Hippocampal formation (tissue), 2 donors: ENCODE data around the gene ISG20L2.
A peak's percentile ranks its signal among the peaks of the same experiment; 100 is the strongest.

Experiments used
- DNase-seq, 2 donors: peaks; one replicate each; lab custom pipeline; 2025; lab: John Stamatoyannopoulos, UW

Gene ISG20L2

DNA sequence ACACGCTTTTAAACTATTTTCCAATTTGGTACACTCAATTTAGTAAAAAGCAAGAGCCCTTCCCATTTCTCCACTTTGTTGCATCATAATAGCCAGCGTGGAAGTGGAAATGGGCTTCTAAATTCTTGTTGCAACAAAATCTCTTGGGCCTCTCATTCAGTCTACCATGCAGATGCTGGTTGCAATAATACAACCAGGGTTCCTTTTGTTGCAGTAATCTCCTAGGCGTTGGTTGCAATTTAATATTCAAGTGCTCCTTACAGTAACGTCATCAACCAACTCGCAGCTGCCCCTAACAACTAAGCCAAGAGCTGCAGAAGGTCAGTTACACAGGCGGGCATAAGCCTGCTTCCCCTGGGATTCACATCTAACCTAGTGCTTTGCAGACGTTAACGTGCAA is 25.7 kb upstream of the ISG20L2 start:
- no peak for DNase-seq

DNA sequence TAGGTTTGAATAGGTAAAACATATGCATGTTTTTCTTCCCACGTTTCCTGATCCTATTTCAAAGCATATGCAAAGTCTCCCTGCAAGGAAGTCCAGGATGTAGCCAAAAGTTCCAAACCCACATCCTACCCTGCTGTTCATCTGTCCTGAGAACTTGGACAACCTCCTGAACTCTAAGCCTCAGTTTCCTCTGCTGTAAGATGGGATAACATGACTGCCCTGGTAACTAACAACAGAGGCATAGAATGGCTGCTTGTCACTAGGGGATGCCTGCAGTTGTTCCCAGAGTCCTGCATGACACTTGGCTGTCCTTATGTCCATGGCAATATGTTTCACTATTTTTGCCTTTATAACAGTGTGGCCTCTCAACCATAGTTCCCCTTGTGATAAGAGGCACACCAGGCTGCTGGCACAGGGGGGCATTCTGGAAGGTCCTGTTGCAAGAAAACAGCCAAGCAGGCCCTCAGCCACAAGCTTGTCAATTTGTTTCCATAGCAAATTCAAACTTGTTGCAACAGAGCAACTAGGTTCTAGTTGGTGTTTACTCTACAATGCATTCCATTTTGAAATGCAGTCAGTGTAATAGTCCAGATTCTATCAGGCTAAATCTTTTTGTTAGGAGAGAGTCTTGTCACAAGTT is 24.4 kb upstream of the ISG20L2 start:
- no peak for DNase-seq

DNA sequence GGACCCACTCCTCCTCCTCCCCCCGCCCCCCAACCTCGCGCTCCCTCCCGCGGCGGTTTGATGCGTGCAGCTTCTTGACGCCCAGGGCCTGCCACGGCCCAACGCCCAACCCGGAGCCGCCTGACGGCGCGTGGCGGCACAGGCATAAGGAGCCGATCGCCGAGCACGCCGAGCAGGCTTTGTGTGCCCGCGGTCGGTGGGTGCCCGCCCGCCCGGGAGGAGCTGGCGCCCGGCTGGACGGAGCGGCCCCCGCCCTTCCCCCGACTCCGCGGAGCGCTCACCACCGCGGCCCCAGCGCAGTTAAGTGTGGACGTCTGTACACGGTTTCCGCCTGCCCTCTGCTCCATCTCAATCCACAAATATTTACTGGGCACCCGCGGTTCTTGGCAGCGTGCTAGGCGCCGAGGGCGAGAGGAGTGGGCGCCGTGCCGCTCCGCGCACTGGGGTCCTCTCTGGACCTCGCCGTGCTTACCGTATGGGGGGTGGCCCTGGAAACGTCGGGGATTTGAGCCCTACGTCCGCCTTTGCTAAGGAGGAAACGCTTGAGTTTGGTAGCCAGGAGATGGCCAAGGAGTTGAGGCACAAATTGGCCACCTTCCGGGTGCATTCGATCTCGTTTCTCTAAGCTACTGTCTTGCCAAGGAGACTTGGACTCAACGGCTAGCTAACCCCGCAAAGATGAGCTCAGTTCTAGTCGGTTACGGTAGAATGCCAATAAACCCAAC is 23.4 kb upstream of the ISG20L2 start:
- DNase-seq: peak; percentile 94 to 99

DNA sequence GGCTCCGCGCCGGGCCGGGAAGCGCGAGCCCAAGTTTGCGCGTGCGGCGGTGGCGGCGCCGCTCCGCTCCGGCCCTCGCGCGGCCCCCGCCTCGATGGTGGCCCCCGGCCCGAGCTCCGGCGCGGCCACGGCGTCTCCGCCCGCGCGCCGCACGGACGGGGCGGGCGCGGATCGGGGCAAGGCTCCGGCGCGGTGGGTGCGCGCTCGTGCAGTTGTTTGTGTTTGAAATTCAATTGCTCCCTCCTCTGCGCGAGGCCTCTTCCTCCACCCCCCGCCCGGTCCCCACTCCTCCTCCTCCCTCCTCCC is 22.8 kb upstream of the ISG20L2 start, which contains the start of gene HDGF:
Gene HDGF (minus strand): TSS at position 225 of the 306 bp plus-strand sequence. CDS start 246 bp downstream, outside the sequence.
- DNase-seq: no peak

DNA sequence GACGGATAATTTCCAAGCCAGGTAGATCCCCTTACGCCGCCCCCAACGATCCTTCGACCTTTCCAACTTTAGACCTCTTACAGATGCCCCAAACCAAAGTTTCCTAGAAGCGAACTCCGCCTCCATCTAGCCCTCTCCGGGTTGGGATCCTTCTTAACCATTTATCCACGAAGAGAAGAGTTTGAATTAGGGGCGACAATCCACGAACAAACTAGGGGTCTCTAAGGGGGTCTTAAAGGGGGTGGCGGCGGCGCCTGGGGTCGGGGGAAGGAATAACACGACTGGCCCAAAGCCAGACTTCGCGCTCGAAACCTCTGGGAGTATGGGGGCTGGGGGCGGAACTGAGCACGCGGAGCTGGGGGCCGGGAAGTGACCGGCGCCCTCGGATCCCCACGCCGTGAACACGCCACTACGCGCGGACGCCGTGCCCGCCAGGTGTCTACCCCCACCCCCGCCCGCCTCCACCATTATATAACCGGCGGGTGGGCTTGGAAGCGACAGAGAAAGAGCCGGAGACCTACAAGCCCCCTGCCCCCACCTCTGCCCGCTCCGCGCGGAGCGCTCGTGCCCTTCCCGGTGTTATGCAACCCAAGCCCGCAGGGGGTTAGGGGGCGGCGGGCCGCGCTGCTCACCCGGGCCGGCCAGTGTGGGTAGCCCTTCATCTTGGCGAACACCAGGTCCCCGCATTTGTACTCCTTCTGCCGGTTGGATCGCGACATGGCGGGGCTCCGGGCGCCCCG is 22.3 kb upstream of the ISG20L2 start:
- no peak for DNase-seq

DNA sequence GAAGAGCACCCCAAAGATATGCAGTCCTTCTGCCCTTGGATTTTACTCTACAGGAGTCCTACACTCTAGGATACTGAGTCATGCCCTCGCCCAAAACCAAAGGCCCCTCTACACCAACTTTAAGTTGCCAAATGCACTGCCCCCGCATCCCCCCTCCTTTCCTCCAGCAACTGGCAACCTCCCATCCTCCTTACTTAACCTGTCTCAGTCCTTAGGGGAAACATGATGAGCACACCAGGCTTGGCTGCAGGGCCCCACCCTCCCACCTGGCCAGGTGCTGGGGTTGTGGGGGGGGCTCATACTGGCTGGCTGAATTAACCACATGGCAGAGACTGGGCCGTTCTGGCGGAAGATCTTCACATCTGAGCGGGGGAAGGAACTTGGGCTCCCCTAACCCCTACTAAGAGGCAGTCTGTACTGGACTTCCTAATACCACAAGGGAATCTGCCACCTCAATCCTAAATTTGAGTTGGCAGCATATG is 21.7 kb upstream of the ISG20L2 start:
- no peak for DNase-seq

DNA sequence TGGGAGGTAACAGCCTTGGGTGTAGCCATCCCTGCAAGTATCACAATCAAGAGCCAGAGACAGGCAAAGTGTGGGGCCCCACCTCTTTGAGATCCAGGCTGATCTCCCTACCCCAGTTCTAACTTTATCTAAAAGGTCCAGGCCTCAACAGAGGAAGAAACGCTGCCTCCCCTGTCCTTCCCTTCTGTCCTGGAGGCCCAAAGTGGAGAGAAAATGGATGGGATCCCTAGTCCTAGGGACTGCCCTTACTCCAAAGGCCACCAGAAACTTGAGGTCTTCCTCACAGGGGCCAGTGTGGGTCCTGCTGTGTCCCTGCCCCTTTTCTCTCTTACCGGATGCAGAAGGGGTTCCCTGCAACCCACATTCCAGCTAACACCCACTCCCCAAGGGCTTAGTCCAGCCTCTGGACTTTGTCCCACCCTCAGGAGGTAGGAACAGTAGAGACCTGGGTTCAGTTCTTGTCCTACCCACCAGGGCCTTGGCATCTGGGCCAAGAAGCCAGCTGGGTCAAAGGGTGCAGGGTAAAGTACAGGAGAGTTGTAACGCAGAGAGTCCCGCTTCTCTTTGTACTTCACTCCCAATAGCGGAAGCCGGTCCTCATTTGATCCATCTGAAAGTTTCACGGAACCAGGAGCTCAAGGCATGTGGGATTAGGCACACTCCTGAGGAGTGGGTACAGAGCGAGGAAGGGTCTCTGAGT is 21.0 kb upstream of the ISG20L2 start:
- DNase-seq: no peak

DNA sequence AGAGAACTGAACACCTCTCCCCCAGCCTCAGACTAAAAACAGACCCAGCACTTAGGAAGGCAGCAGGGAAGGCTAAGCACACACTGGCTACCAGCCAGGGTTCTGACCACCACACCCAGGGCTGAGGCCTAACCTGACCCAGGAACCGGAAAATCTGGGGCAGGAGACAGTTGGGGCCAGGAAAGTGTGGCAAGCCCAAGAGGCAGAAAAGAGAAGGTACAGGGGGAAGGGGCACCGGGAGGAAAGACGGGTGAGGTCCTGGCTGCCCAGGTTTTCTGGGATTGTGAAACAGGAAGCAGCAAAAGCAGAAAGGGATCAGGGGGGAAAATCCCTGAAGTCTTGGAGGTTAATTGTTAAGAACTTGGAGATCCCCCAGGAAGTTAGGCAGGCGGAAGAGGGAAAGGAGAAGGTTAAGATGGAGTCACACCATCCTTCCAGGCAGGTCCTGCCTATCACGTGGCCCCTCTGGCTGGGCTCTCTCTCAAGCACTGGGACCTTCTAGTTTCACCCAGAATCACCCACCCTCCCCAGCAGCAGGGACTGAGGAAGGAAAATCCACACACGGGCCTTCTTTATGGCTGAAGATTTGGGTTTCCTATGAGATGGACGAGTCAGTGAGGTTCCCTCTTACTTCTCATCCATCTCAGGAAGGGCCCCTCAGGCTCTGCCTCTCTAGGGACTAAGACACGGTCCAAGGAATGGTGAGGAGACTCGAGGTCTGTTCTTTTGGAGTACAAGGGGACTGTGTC is 20.3 kb upstream of the ISG20L2 start:
- peak; percentile 17 to 23 for DNase-seq

DNA sequence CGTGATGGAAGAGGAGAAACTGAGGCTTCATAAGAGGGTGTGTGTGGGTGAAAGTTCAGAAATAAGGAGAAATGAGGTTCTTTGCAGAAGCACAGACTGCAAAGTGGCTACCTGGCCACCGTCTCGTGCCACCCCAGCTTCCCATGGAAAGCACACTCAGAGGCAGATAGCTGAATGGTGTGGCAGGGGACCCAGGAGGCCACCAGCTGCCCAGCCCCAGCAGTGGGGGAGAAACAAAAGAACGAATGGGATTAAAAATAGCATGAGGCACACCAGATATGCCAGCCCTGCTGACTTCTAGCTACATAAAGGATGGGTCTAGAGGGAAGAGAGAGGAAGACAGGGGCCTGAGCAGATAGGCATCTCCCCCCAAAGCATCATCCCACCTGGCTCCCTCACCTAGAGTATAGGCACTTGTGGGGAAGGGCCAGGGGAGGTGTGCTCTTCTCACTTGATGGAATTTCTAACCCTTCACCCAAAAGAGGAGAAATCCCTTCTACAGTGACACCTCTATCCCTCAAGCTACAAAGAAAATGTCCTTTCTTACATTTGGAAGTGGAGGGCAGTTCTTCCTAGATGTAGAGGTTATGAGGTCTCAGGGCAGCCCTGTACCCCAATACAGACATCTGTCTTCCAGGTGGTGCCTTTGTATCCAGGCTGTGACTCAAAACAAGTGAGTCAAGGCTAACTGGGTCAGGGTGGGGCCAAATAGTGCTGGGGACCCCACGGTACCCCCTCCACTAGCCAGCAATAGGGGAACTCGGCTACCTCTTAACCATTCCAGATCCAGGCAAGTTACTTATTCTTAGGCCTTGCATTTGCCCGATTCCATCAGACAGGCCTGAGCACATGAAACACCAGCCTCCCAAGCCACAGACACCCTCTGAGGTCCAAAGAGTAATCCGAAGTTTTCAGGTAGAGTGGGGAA is 19.4 kb upstream of the ISG20L2 start:
- no peak for DNase-seq

DNA sequence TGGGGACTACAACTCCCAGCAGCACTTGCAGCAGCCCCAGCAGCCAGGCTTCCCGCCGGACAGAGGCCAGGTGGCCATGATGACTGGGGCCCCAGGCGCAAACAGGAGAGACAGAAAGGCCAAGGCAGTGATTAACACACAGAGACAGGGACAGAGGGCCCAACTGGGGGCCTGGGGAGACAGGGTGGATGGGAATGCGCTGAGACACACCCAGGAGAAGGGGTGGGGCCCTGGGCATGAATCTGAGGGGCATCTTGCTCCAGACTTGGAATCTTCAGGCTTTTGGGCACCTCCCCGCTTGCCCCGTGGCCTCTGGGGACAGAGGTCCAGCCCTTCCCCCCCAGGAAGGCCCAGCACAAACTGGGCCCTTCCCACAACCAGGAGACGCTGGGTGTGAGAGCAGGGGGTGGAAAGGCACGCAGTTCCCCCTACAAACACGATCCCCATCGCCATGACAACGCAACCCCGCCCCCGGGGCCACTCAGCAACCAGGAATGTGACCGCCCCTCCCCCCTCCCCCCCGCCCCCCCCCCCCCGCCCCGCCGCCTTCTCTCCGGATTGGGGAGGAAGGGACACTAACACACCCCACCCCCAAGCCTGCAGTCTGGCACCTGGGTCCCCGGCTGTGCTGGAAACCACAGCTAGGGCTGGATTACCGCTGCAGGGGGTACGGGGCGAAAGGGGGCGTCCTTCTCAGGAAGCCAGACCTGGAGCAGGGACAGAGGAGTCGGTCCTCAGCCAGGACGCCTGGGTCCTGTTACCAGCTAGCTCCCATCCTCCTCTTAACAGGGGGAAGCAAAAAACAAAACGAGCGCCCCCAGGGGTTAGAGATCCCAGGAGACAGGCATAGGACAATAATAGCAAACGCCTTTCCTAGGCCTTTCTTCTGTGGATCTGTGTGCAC is 18.4 kb upstream of the ISG20L2 start:
- peak; percentile 51 to 82 for DNase-seq

DNA sequence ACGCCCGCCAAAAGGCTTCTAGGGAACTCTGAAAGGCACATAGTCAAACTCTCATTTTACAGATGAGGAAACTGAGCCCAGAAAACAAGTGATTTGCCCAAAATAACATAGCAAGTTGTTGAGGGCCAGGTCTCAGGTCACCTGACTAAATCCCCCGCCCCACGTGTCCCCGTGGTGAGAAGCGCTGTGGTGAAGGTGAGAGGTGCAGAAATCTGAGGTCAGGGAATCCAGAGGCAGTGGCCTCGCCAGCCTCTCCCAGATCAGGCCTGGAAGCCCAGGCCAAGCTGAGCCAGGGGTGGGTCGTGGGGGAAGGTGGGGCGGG is 17.8 kb upstream of the ISG20L2 start:
- no peak for DNase-seq

DNA sequence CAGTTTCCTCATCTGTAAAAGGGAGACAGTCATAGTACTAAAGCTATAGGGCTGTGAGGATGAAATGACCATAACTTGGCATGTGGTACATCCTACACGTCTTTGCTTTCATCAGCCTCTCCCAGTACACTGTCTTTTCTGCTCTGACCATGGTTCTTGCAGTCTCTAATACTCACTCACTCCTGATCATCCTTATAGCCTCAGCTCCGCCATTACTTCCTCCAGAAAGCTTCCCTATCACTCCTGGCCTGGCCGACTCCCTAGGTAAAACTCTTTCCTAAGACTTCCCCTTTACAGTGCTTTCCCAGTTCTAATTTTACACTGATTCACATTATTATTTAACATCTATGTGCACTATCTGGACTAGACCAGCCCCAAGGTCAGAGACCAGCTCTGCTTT is 17.3 kb upstream of the ISG20L2 start:
- no peak for DNase-seq

DNA sequence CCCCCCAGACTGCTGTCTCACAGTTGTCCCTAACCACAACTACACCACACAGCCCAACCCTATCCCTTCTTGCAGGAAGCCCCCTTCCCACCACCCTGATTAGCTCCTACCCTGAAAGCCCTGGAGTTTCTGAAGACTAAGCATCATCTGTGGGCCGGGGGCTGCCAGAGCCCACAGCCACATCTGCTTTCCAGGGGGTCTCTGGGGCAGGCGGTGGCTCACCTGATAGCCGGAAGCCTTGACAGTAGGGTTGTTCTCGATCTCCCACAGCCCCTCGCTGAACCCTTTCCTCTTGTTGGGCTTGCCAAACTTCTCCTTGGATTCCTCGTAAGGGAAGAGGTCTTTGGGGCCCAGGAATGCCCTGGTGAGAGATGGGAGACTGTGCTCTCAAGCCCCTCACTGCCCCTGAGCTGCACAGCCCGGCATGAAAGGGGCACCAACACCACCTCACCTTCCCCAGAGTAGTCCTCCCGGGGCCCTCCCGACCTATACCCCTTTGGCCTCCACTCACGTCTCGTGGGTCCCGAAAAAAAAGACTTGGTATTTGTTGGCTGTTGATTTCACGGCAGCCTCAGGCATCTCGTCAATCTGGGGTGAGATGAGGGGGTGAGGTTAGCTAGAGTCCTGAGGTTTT is 16.3 kb upstream of the ISG20L2 start:
- no peak for DNase-seq

DNA sequence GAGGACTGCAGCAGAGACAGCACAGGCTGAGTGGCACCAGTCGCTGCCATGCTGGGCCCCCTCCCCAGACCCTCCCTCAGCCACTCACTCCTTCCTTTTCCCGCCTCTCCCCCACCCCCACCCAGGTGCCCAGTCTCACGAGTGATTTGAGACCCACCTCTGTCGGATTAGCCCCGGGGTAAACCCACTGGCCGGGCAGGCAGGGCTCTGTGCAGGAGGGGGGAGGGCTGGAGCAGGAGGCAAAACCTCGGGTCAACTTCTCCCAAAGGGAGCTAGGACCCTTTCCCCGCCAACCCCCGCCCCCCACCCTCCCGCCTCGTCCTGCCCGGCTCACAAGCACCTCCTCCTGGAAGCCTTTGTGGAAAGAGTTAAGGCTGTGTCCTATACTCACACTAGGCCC is 15.8 kb upstream of the ISG20L2 start:
- DNase-seq: no peak

DNA sequence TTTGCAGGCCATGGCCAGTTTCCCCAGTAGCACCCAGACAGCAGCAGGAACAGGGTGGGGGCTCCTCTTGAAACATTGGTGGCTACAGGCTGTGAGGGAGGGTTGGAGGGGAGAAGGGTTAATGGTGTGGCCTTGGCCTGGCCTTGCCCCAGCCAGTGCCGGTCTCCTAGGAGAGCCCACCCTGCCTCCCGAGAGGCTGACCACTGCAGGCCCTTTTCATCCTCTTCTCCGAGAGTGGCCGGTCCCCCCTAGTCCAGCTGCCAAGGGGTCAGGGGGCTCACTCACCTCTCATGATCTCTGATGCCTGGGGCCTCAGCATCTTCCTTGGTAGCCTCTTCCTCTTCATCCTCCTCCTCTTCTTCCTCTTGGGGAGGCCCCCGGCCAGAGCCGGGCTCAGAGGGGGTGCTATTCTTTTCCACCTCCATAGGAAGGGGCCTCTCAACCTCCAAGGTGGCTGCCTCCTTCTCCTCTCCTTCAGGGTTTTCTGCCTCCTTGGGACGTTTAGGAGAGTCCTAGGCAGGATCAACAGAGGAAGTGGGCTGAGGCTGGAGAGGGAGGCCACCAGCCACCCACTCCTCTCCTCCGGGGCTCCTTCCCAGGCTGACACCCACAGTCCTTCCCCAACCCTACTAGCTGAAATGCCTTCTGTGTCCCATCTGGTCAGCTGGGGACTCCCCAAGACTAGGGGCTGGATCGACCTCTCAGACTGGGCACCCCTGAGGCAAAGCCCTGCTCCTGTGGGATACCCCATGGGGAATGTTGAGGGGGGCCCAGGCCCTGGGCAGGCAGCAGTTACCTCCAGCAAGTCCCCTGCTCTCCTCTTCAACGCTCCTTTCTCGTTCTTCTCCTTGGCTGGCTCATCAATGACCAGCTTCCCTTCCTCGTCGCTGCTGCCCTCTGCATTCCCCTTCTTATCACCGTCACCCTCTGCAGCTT is 15.1 kb upstream of the ISG20L2 start:
- no peak for DNase-seq

DNA sequence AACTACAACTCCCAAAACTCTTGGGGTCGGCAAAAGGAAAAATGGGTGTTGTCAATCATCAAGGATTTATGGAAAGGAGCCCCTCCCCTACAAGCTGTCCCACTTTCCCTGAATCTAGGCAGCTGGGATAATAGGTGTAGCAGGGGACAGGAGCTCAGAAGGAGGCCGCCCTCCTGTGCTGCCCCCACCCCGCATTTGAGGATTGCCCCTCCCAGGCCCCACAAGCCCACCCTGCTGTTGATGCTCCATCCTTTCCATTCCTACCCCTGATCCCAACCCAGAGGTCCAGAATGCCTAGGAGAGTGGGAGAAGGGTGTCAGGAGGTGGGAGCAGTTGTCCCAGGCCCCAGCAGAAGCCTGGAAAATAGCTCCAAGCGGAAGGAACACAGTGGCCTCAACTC is 14.2 kb upstream of the ISG20L2 start:
- DNase-seq: no peak

DNA sequence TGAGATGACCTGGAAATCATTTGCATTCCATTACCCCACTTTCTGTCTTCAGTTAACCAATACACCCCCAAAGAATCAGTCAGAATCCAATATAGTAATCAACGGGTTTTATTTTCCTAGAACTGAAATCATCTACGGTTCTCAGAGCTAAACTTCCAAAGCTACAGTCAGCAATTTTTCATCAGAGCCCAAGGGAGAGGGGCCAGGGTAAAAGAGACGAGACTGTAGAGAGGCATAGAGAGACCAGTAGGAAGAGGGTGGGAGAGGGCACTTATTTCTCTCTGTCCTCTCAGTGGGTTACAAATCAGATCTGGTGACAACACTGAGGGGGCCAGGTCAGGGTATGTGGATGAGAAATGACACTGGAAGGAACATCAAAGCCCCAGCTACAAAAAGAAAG is 13.5 kb upstream of the ISG20L2 start:
- no peak for DNase-seq

DNA sequence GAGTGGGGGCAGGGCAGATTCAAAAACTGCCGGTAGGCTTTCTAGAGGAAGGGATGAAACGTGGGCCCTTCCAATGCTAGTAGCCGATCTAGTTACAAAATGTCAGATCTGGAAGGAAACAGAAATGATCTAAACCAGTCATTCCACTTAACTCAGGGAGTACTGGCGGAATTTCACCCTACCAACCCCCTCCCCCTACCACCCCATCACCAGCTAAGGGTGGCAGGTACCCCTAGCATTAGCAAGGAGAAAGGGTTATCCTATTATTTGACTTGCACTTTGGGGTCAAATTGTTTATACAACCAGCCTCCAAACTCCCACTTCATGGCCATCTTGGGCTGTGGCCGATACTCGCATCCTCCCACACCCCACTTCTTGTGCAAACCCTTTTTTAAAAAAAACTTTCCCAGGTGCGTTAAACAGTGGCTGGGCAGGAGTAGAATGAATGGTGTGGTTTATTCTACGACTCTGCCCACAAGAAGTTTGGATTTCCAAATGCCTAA is 13.0 kb upstream of the ISG20L2 start:
- DNase-seq: no peak
